Stimulated activated CD4-positive, alpha-beta T cell treated with anti-CD3 and anti-CD28 coated beads, Interleukin-1b, Interleukin-23, amount 100 ng/mL, for 48 hours (primary cell): ENCODE measurements around the gene FGF22.
A peak's percentile ranks its signal among the peaks of the same experiment; 100 is the strongest.
"Not testable (repeated sequence)": the region's sequence is repeated elsewhere in the genome, so short reads cannot be mapped to it uniquely, and the experiment has no call there.

ENCODE experiments used
- DNase-seq: peaks from one replicate; pipeline ENCODE4 v3.0.0-alpha.2; 2020

The FGF22 gene

DNA sequence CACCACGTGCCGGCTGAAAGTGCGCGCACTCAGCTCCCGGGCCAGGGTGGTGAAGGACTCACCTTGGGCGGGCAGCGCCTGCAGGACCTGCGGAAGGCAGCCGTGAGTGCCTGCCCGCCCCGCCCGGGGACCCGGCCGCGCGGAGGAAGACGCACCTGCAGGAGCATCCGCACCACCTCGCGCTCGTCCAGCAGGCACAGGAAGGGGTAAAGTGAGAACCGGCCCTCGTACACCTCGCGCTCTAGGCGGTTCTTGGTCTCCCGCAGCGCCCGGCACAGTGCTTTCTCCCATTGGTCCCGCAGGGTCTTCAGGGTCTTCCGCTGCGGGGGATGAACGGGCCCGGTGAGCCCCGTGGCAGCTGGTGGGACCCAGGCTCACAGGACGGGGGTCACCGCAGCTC lies 17.0 kb upstream of the FGF22 start:
- no peak for DNase-seq

DNA sequence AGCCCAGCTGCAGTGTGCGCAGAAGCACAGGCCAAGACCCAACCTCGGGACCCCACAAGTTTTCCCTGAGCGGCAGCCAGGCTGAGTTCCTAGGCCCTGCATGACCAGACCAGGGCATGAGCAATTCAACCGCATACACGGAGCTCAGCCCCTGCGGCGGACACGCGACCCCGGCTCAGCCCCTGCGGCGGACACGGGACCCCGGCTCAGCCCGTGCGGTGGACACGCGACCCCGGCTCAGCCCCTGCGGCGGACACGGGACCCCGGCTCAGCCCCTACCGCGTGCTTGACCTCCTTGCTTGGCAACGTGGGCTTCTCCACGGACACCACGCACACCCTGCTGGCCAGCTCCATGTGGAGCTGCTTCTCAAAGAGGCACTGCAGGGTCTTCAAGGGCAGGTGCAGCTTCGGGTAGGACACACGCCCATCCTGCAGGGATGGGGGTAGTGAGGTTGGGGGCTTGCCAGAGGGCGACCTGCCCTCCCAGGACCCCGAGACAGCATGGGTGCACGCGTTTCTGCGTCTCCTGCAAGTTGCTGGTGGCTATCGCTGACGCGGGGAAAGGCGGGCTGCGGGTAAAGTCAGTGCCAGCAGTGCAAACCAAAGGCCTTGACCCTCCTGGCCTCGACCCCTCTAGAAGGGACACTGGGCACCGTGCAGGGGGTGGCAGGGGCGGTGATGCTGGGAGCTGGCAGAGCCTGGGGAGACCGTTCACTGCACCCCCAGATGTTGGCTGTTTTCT lies 16.3 kb upstream of the FGF22 start:
- no peak for DNase-seq

DNA sequence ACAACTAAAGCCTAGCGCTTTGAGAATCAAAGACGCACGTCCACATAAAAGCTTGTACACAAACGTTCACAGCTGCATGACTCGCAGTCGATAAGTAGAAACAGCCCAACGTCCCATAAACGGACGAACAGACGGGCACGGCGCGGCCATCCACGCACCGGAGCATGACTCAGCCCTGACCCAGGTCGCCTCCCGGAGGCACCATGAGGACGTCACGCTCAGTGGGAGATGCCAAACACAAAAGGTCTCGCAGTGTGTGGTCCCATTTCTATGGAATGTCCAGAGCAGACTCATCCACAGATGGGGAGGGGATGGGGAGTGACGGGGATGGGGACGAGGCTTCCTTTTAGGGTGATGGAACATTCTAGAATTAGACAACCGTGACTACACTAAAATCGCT lies 15.7 kb upstream of the FGF22 start:
- DNase-seq: no peak

DNA sequence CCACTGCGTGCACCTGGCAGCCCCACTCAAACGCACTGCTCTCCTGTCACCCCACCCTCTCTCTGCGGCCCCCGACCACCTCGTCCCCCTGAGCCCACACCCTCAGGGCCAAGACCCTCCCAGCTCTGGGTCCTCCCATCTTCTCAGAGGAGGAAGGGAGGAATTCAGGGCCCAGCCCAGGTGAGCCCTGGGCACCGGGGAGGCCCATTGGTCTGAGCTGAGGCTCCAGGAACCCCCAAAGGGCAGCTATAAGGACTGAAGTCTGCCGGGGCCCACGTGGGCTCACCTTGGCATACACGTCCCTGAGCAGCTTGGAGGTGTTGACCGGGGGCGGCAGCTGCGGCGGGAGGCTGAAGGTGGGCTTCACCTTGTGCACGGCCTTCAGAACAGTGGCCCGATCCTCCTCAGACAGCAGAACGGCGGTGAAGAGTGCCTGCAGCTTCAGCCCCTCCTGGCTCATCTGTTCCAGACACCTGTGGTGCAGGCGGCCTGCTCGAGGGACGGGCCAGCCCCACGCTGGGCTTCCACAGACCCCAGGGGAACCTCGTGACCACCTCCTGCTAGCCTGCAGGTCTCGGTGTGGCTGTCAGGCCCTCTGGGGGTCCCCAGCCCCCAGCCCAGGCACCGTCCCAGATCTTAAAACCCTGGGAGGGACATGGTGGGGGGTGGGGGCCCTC lies 15.1 kb upstream of the FGF22 start:
- no peak for DNase-seq

DNA sequence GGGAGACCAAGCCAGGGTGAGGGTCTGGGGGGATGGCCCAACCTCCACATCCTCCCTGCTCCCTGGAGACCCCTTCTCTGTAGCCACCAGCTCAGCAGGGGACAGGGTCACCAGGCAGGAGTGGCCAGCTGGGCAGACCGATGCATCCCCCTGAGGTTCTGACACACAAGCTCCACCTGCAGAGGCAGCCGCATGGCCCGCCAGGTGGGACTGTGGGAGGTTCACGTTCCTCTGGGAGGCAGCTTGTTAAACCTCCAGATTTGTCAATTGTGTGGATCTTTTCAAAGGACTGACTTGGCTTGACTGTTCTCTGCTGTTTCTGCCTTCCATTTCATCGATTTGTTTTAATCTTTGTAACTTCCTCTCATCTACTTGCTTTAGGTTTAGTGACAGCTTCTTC lies 14.4 kb upstream of the FGF22 start:
- DNase-seq: no peak

DNA sequence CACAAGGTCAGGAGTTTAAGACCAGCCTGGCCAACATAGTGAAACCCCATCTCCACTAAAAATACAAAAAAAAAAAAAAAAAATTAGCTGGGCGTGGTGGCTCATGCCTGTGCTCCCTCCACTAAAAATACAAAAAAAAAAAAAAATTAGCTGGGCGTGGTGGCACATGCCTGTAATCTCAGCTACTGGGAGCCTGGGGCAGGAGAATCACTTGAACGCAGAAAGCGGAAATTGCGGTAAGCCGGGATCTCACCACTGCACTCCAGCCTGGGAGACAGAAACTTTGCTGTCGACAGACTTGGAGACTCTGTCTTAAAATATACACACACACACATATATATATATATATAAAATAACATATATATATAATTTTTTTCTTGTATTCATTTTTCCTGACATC lies 13.1 kb upstream of the FGF22 start:
- not testable (repeated sequence) for DNase-seq

DNA sequence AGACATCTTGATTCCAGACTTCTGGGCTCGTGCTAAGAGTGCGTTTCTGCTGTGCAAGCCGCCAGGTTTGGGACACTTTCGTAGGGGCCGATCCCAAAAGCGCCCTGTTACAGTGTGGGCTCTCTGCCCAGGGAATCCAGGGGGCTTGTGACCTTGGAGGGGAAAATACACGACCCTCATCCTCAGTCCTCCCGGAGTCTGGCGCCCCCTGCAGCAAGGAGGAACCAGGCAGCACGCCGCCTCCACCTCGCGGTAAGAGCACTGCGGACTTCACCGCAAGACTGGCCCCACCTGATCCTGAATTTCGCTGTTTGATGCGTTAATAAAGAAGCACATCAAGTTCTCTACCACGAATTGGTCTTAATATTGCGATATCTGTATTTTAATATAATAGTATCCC lies 11.5 kb upstream of the FGF22 start:
- DNase-seq: no peak

DNA sequence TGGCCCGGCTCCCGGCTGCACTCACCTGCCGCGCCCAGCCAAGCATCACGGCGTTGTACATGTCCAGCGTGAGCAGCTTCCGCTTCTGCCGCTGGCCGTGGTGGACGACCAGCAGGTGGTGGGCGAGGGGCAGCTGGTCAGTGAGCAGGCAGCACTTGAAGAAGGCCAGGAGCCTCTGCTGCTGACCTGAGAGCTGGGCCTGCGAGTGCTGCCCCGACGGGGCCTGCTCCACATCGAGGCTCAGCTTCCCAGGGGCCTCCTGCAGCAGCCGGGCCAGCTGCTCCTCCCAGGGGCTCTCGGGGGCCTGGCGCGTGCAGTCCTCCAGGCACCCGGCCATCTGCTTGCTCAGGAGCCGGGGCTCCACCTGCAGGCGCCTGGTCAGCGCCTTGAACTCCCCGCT lies 10.2 kb upstream of the FGF22 start:
- DNase-seq: not testable (repeated sequence)

DNA sequence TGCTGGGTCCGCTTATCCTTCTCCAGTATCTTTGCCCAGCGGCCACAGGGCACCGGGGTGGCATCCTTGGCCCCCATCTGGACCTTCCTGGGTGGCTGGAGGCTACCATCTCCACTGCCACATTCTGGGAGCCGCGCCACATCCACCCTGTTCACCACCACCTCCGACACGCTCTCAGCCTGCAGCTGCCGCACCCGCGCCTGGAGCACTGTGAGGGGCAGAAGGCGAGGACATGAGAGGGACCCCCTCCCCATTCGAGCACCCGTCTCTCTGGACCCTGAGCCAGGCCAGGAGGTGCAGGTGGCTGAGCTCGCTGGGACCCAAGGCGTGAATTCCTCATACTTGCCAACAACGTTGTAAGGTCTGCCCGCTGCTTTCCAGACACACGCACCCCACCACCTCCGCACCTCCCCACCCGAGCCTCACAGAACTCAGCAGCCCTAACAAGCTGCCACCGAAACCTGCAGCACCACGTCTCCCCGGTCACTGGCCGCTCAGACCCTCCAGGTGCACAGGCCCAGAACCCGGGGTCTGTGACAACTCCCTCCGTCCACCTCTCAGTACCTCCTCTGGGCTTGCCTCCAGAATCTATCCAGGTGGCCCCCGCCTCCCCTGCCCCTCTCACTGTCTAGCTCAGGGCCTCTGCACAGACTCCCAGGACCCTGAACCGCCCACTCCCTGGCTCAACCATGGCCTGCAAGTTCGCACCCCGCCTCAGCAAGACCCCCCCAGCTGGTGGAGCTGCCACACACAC lies 9.5 kb upstream of the FGF22 start:
- no peak for DNase-seq

DNA sequence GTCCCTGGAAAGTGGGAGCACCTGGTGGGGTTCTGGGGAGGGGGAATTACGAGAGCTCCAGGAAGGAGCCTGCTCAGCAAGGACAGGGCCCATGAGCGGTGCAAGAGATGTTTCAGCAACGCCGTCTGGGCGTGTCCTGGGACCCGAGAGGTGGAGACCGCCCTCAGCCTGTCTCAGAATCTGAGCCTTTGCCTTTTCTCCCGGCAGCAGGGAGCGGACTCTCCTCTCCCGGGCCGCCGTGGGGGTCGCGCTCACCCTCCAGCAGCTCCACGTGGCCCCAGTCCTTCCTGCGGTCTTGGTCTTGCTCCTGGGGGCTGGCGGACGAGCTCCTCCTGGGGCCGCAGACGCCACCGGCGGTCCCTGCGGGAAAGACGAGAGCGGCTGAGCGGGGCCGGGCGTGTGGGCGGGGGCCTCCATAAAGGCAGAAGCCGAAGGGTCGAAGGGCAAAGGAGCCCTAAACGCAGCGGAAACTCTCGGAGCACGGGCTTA lies 7.1 kb upstream of the FGF22 start:
- DNase-seq: peak; percentile 45

DNA sequence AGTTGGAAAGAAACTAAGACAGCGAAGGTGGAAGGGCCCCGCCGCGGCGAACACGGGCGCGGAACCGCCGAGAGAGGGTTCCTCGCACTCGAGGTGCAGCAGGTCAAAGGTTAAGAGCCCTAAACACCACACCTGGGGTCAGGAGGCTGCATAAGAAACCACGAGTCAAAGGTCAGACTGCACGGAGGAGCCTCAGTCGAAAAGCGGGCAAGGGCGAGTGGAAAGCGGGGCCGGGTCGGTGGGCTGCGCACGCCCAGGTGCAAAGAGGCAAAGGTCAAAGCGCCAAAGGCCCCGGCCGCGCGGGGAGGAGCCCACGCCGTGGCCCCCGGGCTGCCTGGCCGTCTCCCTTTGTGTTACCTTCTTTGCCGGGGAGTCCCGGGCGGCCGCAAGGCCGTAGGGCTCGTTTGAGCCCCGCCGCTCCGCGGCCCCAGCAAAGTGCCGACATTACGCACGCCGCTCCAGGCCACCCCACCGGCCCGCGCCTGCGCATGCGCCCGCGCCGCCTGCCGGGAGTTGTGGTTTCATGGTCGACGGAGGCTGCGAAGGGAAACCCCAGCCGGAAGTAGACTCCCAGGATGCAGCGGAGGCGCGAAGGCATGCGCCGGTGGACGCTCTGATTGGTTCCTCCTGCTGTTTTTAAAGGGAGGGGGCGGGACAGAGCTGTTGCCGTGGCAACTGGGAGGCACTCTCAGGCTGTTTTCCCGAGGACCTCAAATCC lies 6.5 kb upstream of the FGF22 start, which contains the start of gene POLRMT:
Gene POLRMT, minus strand, starts transcription at position 470 of the 718 bp plus-strand sequence. Its CDS starts 25 bp downstream, at position 445.
- peak; percentile 97 for DNase-seq

DNA sequence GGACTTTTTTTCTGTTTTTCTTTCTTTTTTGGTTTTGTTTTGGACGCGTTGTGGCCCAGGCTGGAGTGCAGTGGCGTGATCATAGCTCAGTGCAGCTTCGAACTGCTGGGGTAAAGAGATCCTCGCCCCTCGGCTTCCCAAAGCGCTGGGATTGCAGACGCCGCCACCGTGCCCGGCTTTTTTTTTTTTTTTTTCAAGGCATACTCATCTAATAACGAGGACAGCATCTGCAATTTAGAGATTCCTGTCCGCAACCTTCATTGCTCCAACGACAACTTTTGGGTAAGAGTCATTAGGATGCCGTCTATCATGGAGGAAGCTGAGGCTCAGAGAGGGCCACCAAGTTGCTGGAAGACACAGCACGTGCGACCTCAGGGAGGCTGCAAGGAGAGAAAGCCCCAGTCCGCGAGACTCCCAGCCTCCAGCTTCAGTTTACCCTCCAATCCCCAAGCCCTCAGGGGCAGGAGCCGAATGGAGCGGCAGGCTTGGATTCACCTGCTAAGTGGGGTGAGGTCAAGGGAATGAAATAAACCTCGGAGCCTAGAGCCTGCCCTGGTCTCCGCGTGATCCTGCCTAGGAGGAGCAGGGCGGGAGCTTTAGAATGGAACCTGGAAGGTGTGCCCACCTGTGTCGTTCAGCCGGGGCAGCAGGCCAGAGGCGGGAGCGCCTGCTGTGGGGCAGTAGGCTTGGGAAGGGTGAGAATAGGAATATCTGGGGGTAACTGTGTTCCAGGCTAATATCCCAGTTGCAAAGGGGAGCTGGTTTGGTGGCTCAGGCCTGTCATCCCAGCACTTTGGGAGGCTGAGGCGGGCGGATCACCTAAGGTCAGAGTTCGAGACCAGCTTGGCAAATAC lies 5.7 kb upstream of the FGF22 start:
- no peak for DNase-seq

DNA sequence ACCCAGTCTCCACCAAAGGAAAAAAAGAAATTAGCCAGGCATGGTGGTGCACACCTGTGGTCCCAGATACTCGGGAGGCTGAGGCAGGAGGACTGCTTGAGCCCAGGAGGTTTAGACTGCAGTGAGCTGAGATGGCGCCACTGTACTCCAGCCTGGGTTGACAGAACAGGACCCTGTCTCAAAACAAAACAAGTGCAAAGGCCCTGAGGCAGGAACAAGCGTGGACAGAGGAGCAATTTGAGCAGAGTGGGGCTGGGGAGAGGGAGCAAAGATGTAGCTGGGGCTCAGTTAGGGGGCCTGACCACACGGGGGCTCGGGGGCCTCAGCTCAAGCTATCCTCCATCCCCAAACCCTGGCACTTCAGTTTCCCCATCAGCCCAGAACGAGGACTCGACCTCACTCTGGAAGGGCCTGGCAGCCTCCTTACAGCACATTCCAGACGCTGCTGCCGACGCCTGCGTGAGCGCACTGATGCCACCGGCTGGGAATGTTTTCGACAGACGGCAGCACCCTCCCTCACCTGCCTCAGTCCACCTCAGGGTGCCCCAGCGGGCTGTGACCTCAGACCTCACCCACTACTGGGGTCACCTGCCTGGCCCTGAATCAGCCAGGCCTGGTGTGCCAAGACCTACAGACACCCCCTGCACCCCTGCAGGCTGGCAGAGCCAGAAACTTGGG lies 4.6 kb upstream of the FGF22 start:
- no peak for DNase-seq

DNA sequence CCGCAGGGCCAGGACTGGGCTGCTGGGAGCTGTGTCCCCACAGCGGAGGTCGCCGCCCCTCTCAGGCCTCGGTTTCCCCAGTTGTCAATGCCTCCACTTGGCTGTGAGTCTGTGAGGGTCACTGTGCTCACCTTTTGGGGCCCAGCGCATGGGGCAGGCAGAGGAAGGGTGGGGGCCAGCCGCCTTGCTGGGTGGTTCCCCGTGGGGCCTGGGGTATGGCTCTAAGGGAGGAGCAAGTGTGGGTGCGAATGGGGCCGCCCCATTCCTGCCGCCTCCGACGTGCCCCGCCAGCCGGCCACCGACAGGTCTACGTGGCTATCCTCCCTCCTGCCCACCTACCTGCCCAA lies 800 bp upstream of the FGF22 start:
- no peak for DNase-seq

DNA sequence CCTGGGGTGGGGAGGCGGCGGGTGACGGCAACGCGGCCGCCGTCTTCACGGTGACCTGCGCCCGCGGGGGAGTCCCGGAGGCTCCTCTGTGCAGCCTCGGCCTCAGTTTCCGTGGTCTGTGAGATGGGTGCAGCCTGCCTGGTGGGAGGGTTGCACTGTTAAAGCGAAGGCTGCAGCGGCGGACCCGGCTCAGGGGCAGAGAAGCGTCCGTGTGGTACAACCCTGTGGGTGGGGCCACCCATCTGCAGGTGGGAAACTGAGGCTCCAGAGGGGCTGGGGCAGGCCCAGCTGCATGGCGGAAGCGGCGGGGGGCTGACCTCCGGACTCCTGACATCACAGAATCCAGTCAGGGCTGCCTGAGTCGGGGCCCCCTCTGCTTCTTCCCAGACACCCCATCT lies 481 bp downstream of the FGF22 start:
- no peak for DNase-seq

DNA sequence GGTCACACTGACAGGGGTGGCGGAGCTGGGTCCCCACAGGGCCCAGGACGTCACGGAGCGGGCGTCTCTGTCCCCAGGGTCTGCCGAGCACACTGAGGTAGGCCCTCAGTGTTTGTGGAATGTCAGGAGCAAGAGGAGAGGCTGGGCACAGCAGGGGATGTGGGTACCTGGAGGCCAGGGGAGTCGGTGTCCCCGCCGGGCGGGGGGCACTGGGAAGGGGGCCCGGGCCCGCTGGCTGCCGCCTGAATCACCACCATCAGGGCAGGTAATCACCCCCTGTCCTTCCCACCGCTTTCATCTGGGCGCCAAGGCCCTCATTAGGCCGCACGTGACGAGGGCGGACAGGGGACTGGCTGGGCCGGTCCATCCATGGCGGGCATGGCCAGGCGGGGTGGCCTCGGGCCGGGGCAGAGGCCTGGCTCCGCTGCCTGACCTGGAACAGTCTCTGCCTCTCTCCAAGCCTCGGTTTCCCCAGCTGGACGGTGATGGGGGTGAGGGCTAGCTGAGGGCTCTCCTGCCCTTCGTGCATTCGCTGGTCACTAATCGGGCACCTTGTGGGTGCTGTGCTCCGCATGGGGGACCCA lies 1.0 kb downstream of the FGF22 start:
- DNase-seq: no peak

DNA sequence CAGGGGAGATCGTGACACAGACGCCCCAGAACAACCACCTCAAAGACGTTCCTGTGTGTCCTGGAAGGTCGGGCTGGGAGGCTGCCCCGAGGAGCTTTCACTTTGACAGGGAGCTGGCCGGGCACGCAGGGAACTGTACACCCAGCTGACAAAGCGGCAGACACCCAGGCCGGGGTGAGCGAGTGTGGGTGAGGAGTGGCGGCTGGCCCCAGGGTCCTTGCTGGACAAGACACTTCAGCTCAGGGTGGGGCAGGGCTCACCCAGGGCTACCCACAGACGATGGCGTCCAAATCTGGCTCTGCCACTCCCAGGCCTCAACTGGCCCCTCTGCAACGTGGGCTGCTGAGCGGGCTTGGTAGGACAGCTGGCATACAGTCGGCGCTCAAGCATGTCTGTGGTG lies 2.0 kb downstream of the FGF22 start:
- DNase-seq: no peak

DNA sequence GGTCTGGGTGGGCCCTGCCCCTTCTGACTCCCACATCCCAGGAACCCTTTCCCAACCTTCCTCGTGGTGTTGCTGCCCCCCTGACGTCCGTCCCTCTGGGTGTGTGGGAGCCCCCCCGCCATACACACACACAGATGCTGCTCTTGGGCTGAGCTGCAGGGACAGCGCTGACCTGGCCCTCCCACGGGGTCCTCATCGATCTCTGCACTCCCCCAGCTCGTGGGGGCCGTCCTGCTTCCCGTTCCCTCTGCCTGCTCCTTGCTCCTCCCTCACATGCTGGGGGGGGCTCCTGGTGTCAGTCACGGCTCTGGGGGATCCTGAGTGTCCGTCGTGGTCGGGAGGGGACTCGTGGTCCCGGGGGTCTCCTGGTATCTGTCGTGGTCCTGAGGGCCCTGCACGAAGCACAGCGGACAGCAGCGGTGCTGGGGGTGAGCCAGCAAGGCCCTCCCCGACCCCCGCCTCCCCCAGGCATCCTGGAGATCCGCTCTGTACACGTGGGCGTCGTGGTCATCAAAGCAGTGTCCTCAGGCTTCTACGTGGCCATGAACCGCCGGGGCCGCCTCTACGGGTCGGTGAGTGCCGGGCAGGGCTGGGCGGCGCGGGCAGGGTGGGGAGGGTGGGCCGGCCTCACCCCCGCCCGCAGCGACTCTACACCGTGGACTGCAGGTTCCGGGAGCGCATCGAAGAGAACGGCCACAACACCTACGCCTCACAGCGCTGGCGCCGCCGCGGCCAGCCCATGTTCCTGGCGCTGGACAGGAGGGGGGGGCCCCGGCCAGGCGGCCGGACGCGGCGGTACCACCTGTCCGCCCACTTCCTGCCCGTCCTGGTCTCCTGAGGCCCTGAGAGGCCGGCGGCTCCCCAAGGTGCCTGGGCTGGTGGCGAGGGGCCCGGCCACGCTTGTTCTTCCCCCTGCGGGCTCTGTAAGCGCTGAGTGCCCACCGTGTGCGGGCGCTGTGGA lies 3.4 kb downstream of the FGF22 start:
- no peak for DNase-seq

DNA sequence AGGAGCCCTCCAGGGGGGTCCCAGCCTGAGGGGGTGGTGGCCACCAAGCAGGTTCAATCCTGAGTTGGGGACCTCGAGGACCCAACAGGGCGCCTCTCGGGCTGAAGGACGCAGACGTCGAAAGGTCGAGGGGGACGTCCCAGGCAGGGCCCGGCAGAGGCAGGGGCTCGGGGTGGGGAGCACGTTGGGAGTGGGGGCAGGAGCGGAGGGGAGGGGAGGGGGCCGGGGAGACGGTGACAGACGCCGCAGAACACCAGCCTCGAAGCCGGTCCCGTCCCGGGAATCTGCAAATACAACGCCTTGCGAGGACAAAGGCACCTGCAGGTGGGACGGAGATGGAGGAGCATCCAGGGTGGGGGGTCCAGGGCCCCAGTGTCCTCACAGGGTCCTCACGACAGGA lies 4.1 kb downstream of the FGF22 start:
- no peak for DNase-seq

DNA sequence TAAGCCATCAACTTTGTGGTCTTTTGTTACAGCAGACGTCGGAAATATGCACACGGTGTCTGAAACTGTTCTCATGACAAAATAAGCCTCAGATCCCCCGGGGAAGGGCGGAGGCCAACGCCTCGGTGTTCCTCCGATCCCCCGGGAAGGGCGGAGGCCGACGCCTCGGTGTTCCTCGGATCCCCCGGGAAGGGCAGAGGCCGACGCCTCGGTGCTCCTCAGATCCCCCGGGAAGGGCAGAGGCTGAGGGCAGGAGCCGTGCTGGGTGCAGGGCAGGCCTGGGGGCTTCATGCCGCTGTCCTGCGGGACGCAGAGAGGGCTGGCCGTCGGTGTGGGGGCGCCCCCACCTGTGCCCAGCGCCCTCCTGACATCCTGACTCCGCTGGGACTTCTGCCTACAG lies 4.7 kb downstream of the FGF22 start:
- DNase-seq: no peak
